Epithelial cell of prostate (primary cell): Measurements from ENCODE around the gene ITPR1.

Source experiments
- DNase-seq: peaks from one replicate; pipeline ENCODE4 v3.0.0-alpha.2; 2011; ENCODE audit warnings: low read depth, low spot score
- H3K27ac ChIP-seq: fragments of 450-650 bp; 2 replicates; pipeline ENCODE4 v1.5.1; 2017; ENCODE audit warnings: mild to moderate bottlenecking

ITPR1 gene

GRCh38 chr3:4707324-4707723, 214.2 kb downstream of the ITPR1 start:
- no peak for DNase-seq
- H3K27ac ChIP-seq, result no peak overlapping the region

GRCh38 chr3:4708230-4708629, 215.1 kb downstream of the ITPR1 start:
- no peak for DNase-seq

GRCh38 chr3:4709341-4709740, 216.2 kb downstream of the ITPR1 start:
- H3K27ac ChIP-seq, result no peak overlapping the region
- no peak for DNase-seq

More at GRCh38 chr3:4708230-4708629, 215.1 kb downstream of the ITPR1 start:
- no peak overlapping the region for H3K27ac ChIP-seq

GRCh38 chr3:4710191-4710590, 217.0 kb downstream of the ITPR1 start:
- DNase-seq, result no peak
- no peak overlapping the region for H3K27ac ChIP-seq

- peak overlapping the region; percentile 81 for H3K27ac ChIP-seq
- DNase-seq, result no peak
Measured at GRCh38 chr3:4711680-4711992, 218.5 kb downstream of the ITPR1 start.

- peak overlapping the region; percentile 81 for H3K27ac ChIP-seq
- peak; percentile 98 for DNase-seq
Measured at GRCh38 chr3:4712109-4712508, 219.0 kb downstream of the ITPR1 start.

GRCh38 chr3:4714045-4714444, 220.9 kb downstream of the ITPR1 start:
- DNase-seq, result no peak
- H3K27ac ChIP-seq, result no peak overlapping the region

GRCh38 chr3:4716266-4716665, 223.1 kb downstream of the ITPR1 start:
- no peak for DNase-seq
- H3K27ac ChIP-seq, result no peak overlapping the region

GRCh38 chr3:4716706-4717362, 223.7 kb downstream of the ITPR1 start:
- no peak overlapping the region for H3K27ac ChIP-seq
- no peak for DNase-seq

- DNase-seq, result no peak
- no peak overlapping the region for H3K27ac ChIP-seq
Measured at GRCh38 chr3:4717363-4717740, 224.2 kb downstream of the ITPR1 start.

- DNase-seq, result no peak
- H3K27ac ChIP-seq, result no peak overlapping the region
Measured at GRCh38 chr3:4718179-4718736, 225.1 kb downstream of the ITPR1 start.

GRCh38 chr3:4719046-4719501, 225.9 kb downstream of the ITPR1 start:
- DNase-seq, result no peak
- no peak overlapping the region for H3K27ac ChIP-seq

- no peak for DNase-seq
- peak overlapping the region; percentile 75 for H3K27ac ChIP-seq
Measured at GRCh38 chr3:4720316-4721075, 227.3 kb downstream of the ITPR1 start.

GRCh38 chr3:4721511-4721911, 228.4 kb downstream of the ITPR1 start:
- DNase-seq, result no peak
- peak overlapping the region; percentile 75 for H3K27ac ChIP-seq

GRCh38 chr3:4722103-4722502, 229.0 kb downstream of the ITPR1 start:
- DNase-seq, result no peak
- H3K27ac ChIP-seq, result peak overlapping the region; percentile 75

- no peak overlapping the region for H3K27ac ChIP-seq
- DNase-seq, result no peak
Measured at GRCh38 chr3:4724051-4724629, 231.0 kb downstream of the ITPR1 start.

GRCh38 chr3:4726549-4726948, 233.4 kb downstream of the ITPR1 start:
- DNase-seq, result no peak
- H3K27ac ChIP-seq, result no peak overlapping the region

- H3K27ac ChIP-seq, result no peak overlapping the region
- no peak for DNase-seq
Measured at GRCh38 chr3:4729061-4729973, 236.2 kb downstream of the ITPR1 start.

GRCh38 chr3:4730719-4731118, 237.6 kb downstream of the ITPR1 start:
- no peak for DNase-seq
- no peak overlapping the region for H3K27ac ChIP-seq

- DNase-seq, result no peak
- H3K27ac ChIP-seq, result no peak overlapping the region
Measured at GRCh38 chr3:4731543-4732111, 238.5 kb downstream of the ITPR1 start.
